NCI-H510A (cell line): Measurements from ENCODE around the gene NTMT1.

Experiments
- DNase-seq: peaks from one replicate; lab custom pipeline; 2025; lab: John Stamatoyannopoulos, UW

Gene NTMT1

DNA sequence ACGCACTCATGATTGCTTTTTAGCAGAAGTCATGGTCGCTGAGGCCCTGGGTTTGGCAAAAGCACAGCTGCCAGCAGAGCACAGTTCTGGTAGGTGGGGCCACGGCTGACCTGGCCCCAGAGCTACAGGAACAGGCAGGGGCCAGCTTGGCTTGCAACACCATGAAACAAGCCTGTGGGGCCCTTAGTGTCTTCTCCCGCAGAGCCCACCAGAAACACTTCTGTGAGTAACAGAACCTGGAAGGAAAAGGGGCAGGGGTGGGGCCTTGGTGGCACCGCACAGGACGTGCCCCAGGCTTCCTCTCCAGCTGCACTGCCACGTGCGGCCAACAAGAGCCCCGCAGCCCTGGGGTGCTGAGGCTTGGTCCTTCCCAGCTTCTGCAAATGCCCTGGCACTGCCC is 11.1 kb downstream of the NTMT1 start:
- DNase-seq: no peak

DNA sequence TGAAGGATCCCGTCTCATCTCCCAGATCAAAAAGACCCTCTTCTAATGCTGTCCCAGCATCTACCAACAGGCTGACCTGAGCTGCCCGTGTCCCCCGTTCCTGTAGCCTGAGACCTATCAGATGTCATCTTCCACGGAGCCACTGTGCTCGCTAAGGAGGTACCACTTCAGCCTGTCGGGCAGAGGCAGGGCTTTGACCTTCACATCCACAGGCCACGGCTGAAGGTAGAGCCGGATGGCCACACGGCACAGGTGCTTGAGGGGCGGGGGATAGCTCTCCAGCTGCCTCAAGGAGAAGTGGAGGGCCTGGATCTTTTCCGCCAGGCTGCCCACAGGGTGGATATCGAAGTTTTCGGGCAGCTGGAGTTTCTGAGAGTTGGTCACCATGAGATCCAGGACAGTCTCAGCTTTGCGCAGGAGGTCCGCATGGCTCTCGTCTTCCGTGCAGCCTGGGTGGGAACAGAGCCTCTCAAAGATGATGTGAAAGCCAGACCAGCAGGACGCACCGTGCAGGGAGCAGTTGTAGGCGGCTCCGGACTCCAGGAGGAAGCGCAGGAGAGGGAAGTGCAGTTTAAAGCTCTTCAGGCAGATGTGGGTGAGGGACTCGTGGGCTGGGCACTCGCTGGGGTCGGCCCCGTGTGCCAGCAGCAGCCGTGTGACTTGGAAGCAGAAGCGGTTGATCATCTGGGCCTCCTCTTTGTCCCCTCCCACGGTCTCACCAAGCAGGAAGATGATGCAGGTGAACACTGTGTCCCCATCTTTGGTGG is 11.9 kb downstream of the NTMT1 start:
- DNase-seq: no peak

DNA sequence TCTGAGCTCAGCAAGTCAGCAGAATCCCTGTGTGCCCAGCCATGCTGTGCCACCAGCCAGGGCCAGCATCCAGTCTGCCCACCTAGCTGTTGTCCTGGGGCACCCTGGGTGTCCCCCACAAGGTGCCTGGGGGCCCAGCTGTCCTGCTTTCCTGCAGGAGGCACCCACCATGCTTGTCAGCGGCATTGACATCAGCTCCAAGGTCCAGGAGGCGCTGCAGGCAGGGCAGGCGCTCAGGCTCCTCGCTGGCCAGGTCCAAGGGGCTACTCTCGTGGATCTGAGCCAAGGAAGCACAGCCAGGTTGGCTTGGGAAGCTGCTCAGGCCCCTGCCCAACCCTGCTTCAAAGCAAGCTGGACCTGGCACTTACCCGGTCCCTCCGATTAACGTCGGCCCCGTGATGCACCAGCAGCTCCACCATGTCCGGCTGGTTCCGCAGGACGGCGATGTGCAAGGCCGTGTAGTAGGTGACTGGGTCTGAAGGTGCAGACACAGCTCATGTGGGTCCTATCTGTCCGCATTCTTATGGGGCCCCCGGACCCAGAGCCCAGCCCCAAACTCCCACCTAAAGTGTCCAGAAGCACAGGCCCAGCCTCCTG is 13.2 kb downstream of the NTMT1 start:
- no peak for DNase-seq

DNA sequence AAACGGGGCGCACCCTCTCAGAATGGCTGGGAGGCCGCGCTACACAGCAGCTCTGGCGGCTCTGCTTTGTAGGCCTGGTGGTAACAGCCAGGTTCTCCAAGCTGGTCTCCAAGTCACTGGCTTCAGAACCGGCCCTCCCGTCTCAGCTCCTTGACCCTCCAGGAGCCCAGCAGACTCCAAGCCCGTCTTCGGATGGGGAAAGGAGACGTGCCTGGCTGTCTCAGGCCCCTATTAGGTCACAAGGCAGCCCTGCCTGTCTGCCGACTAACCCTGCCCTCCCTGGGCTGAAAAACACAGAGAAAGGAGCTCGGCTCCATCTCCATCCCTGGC is 13.8 kb downstream of the NTMT1 start:
- DNase-seq: no peak

DNA sequence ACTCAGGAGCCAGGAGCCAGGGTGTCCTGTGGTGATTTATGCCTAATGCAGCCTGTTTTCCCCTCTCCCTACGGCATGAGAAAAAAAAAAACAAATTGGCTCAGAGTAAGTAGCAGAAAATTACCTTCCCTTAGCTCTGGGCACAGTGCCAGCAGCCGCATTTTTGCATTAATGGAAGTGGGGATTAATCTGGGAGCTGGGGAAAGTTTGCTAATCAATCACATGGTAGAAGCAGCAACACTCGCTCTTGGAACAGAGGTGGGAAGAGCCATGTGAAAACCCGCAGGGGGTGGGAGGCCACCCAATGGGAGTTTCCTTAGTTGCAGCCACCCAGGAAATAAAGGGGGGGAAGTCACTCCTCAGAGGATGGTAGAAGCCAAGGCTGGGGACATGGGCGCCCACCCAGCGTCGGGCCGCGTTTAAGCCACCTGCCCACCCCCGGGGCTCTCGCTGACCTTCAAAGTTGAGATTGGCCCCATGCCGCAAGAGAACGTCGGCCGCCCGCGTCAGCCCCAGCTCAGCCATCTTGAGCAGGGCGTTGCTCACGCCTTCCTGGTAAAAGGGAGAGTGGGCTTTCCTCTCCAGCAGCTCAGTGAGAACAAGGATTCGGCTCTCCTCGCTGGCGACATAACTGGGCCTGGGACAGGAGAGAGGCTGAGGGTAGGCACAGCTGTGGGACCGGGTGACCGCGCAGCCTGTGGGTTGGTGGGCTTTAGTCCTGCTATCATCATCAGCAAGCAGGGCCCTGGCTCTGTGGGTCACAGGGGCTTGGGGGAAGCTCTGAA is 14.3 kb downstream of the NTMT1 start:
- no peak for DNase-seq

DNA sequence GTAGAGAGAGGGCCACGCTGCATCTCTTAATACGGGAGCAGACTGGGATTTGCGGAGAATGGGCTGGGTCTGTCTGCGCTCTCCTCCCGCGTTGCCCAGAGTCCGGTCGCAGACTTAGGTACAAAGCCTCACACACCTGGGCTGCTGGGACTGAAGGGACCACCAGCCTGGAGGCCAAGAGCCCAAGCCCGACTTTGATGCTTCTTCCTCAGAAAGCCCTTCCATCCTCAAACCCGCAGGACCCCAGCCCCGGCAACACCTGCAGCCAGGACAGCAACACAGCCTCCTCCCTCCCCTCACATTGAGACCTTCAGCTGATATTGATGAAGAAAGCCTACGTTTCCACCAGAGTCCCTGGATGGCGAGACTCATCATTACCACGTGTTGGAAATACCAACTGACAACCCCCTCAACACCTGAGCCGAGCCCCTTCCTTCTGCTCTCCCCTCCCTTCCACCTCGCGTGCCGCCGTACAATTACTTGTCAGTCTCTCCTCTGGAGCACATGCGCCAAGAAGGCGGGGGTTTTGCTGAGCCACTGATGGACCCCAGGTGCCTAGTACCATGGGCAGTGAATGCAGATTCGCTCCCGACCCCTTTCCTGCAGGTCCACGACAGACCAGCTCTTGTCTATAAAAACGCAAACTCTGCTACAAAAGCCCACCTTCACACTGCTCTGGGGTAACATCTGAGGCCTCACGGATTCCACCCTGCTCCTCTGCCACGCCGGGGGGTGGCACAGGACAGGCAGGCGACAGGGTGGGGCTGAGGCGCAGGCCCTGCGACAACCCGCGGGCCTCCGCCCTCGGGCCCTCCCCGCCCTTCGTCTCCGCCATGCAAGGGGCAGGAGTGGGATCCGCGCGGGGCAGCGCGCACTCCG is 15.1 kb downstream of the NTMT1 start:
- no peak for DNase-seq

DNA sequence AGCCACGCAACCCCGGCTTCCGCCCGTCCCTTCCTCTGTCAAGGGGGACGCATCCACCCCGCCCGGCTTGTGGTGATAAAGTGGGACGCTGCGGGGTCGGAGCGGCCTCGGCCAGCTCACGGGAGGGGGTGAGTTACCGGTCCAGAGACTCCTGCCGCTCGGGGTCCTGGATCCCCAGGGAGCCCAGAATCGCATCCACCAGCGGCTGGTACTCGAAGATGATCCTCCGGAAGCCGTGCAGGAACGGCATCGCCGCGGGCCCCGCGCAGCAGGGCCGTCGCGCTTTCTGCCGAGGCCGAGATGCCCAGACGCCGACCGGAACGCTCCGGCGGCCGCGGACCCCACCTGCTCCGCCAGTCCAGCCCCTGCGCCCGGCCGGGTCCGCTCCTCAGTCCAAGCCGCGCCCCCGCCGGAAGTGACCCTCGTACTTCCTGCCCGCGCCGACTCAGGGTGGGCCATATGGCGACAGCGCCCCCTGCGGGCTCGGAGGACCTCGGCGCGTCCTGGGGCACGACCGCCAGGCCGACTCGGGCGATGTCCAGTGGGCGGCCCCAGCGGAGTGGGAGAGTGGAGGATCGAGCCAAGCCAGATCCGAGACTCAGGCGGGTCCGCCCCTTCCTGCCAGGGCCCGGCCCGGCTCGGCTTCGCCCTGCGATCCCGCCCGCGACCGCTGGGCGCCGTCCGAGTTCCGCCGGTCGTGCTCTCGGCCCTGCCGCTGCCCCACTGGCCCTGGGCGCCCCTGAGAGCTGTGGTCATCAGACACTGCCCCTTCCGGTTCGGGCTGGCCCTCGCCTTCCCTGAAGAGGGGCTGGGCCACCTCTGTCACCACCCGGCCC is 16.0 kb downstream of the NTMT1 start, which contains the start of gene ASB6:
Gene ASB6 (minus strand): TSS at position 402 of the 836 bp plus-strand sequence. CDS start 152 bp downstream, at position 250.
- peak; percentile 89 for DNase-seq

DNA sequence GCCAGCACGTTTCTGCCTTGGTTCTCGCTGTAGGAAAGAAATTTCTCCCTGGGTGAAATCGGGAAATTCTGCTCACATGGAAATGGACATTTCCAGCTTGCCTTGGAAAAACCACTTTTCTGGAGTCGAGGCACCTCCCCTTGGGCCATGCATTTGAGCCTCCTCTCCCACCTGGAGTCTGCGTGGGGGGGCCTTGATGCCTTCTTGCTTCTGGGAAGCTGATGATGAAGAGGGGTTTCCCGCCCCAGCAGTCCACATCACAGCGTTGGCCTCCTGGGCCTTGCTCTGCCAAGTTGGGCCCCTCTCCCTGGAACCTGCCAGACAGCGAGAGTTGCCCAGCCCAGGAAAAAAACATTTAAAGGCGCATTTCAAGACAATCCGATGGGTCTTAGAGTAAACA is 17.7 kb downstream of the NTMT1 start:
- DNase-seq: no peak

DNA sequence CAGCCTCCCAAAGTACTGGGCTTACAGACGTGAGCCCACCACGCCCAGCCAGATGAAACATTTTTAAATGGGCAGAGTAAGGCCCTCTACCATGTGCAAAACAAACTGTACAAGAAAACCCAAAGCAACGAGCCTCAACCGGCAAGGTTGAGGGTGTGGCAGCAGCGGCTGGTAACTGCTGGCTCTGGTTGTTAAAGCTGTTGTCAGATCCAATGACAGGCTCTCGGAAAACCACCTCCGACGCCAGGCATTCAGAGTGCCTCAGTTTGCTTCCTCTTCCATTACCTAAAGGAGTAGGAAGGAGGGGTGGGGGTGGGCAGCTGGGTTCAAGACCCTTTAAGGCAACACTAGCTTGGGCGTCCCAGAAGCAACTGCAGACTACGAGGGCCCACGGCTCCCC is 18.4 kb downstream of the NTMT1 start:
- DNase-seq: no peak

DNA sequence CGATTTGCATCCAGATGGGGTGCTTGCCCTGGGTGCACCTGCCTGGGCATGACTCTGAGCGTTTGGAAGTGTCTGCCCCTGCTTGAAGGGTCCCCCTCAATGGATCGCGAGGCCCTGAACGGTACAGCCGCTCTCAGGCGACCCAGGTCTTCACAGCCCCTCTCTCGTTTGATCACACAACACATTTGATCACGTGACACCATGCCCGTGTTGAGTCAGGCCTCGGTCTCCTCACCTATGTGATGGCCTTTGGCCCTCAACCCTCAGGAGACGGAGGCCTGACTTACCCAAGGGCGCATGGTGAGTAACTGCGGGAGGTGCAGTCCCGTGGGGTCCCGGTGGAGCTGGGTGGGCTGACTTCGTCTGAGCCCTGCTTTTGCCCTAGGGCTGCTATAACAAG is 18.9 kb downstream of the NTMT1 start:
- DNase-seq: no peak

DNA sequence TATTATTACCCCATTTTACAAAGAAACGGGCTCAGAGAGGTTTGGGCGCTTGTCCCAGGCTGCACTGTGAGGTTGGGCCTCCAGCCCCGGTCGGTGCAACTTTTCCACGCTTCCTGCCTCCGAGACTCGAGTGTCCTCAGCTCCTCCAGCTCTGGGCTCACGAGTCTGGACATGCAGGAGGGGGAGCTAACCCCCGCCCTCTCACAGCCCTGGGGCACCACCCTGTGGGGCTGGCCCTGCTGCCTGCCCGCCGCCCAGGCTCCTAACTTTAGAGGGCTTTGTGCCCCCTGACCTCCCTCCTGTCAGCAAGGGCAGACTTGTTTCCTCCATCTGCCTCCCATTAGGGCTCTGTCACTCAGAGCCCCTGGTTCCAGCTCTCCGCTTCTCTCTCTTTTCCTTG is 20.3 kb downstream of the NTMT1 start:
- no peak for DNase-seq

DNA sequence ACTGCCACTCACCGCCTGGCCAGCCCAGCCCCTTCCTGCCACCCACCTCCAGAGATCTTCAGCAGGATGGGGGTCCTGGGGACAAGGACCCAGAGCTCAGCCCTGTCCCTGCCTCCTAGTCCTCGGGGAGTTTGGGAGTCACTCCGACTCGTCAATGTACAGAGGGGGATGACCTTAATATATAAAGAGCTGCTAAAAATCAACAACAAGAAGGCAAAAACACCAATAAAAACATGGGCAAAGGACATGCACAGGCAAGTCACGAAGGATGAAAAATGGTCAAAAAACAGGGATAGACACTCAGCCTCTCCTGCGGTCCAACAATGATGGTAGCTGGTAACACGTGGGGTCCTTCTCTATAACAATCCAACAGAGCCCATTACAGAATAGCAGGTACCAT is 20.7 kb downstream of the NTMT1 start:
- DNase-seq: no peak

DNA sequence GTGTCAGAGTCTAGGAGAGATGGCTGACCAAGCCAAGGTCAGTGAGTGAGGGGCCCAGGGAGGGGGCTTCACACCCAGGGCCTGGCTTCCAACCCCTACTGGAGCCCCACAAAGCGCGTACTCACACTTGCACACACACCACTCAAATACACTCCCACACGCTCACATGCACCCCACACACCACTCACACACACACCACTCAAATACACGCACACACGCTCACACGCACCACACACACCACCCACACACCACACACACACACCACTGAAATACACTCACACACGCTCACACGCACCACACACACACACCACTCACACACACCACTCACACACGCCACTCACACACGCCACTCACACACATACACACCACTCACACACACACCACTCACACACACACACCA is 21.7 kb downstream of the NTMT1 start:
- DNase-seq: no peak

DNA sequence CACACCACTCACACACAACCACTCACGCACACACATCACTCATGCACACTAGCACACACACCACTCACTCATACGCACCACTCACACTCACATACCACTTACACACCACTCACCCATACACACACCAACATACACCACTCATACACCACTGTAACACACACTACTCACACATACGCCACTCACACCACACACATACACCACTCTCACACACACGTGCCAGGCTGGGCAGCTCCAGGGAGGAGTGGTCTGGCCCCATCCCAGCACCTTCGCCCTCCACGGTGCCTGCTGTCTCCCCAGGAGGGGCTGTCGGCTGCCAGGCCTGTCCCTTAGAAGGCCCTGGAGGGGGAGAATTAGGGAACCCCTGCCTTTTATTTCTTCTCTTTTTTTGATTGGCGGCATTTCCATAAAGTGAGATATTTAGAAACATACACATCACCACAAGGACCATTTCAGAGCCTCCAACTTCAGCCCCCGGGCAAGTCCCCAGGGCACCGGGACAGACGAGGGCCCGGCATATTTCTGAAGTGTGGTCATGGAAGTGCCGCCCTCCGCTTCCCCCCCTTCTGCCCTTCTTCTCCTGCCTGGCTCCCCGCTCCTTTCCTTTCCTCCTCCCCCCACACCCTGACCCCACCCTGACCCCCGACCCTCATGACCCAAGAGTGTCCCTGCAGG is 22.3 kb downstream of the NTMT1 start:
- no peak for DNase-seq

DNA sequence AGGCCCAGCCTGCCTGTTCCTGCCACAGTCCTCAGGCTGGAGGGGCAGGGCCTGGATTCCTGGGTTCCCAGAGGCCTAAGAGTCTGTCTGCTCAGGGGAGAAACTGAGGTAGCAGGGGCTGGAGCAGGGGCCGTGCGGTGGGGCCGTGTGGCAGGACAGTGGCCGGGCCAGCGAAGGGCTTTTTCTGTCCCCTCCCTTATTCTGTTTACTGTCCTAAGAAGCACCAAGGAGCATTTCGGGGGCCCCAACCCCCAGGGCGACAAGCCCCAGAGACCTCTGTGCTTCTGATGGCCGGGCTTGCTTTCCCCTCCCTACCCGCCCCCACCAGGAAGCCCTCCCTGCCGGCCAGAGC is 22.8 kb downstream of the NTMT1 start:
- DNase-seq: no peak

DNA sequence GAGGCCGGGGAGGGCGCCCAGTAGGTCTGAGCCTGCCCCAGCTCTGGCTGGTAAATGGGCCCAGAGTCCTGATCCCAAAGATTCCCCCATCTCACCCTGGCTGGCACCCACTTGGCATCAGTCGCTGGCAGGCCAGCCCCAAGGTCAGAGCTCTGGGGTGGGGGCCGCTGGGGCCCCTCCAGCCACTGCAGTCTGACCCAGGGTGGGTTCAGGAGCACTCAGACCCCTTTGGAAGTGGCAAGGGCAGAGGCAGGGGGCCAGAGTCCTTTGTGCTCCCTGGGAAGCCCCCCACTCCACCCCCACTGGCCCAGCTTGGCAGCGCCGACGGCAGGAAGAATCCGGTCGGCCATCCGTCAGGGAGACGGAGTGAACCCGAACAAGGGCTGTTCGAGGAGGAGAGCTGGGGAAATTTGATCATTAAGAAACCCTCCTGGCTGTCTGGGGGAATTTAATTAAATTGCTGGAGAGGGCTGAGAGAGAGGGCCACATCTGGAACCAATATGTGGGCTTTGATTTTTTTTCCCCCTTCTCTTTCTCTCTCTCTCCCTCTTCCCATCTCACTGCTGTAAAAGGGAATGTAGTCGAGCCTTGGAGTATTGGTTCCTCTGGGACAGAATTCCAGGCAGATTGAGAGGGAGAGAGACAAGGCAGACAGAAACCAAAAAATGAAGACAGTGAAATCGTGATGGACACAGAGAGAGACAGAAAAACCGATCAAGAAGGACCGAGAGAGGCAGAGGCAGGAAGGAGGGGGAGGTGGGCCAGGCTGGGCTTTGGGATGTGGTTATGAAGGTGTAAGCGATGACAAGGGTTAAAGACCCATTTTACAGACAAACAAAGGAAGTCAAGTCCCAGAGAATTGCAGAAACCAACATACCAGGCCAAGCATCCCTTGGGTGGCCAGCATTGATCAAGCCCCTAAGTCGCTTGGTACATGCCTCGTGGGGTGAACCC is 24.0 kb downstream of the NTMT1 start:
- DNase-seq: no peak

DNA sequence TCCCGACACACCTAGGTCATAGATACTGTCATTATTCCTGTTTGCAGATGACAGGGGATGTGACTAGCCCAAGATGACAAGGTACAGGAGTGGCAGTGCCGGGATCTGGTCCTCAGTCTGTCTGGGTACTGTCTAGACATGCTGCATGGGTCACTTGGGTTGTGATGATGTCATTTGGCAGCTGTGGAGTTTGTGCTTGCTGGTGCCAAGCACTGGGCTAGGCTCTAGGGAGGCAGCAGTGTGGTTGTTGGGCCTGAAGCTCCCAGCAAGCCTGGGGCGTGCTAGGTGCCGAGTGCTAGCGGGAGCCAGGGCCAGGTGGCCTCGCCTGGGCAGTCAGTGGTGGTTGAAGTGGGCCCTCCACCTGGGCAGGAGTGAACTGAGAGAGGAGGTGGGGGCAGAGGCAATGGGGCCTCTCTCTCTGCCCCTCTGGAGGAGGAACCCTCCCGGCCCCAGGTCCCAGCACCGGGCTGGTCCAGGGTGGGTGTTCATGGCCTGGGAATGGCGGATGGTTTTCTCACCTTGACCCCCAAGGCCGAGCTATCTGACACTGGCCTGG is 24.8 kb downstream of the NTMT1 start:
- DNase-seq: no peak

DNA sequence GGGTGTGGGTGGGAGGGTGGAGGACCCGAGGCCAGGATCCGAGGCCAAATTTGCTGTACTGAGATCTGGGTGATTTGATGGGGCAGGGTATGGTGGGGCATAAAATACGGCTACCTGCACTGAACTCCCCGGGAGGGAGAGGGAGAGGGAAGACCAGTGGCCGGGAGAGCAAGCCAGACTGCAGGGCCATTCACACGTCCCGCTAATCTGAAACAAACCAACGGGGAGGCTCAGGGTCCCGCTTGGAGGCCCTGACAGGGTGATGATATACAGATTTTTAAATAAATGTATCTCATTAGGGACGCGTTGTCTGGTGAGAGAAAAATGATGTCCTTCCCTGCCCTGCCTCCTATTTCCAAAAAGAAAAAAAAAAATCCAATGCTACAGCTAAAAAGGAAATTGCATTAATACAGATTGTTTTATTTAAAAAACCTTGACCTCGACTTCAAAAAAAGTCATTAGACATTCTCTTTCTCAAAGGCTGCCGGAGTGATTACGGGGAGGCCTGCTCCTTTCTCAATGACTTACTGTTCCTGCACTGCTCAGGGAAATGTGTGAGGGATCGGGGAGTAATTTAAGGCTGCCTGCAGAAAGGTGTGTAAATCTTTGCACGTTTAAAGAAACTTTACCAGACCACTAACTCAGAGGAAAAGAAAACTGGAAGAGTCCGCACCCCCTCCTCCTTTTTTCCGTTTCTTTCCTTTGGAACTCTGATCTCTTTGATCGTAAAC is 28.0 kb downstream of the NTMT1 start:
- no peak for DNase-seq
